ENCODE data around the gene KLHL29. TPM values are rescaled to one million over a fixed set of nuclear protein-coding genes. Genes with fewer than 3 reads are reported as not detected.

Gene KLHL29
- total RNA-seq, 1 donor from 2014 or later = 5.0 TPM

DNA sequence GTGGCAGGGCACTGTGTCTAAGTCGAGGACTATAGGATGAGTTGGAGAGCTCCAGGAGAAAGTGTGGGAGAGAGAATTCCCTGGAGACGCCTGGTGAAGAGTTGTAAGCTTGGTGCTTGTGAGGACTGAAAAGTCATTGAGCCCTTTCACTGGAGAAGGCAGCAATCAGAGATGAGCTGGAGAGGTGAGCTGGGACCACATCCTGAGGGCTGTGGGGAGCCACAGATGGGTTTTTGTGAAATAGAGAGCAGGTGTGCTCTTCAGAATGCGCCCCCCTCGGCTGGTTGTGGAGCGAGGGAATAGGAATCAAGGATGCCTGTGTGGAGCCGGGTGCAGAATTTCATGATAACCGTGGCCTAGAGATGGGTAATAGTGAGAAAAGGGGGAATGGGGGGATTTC lies 224.3 kb downstream of the KLHL29 start:
- no peak overlapping the region for H3K27ac Mint-ChIP-seq (ENCODE audit: unreplicated experiment)
- no peaks in the 10 kb centered on the region for H3K4me1 Mint-ChIP-seq (ENCODE audit: unreplicated experiment)
- H3K9me3 Mint-ChIP-seq (ENCODE audit: unreplicated experiment) = peaks cover 21% of the 10 kb centered on the region
- peaks cover 6% of the 10 kb centered on the region for H3K27me3 Mint-ChIP-seq (ENCODE audit: unreplicated experiment)
- DNase-seq (ENCODE audit: extremely low spot score, unreplicated experiment) = no peak
- TF ChIP-seq, protein P1, sequence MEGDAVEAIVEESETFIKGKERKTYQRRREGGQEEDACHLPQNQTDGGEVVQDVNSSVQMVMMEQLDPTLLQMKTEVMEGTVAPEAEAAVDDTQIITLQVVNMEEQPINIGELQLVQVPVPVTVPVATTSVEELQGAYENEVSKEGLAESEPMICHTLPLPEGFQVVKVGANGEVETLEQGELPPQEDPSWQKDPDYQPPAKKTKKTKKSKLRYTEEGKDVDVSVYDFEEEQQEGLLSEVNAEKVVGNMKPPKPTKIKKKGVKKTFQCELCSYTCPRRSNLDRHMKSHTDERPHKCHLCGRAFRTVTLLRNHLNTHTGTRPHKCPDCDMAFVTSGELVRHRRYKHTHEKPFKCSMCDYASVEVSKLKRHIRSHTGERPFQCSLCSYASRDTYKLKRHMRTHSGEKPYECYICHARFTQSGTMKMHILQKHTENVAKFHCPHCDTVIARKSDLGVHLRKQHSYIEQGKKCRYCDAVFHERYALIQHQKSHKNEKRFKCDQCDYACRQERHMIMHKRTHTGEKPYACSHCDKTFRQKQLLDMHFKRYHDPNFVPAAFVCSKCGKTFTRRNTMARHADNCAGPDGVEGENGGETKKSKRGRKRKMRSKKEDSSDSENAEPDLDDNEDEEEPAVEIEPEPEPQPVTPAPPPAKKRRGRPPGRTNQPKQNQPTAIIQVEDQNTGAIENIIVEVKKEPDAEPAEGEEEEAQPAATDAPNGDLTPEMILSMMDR (IDR thresholded peaks at IDR 0.05) = no peak
- H3K4me3 Mint-ChIP-seq (ENCODE audit: unreplicated experiment) = no peak overlapping the region
- peaks cover 9% of the 10 kb centered on the region for H3K36me3 Mint-ChIP-seq (ENCODE audit: unreplicated experiment)

DNA sequence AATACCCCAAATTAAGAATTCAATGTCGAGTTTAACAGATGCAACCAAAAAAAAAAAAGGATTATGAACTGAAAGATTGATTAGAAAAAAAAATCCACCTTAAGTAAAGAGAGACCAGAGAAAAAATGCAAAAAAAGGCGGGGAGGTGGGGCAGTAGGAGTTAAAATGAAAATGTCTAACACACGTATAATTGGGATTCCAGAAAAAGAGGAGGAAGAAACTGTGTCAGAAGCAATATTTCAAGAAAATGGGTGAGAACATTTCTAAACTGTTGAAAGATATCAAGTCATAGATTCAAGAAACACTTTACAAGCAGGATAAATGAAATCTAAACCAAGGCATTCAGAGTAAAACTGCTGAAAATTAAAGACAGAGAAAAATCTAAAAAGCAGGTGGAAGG lies 226.9 kb downstream of the KLHL29 start:
- peaks cover 9% of the 10 kb centered on the region for H3K27me3 Mint-ChIP-seq (ENCODE audit: unreplicated experiment)
- H3K4me3 Mint-ChIP-seq (ENCODE audit: unreplicated experiment) = no peak overlapping the region
- peaks cover 9% of the 10 kb centered on the region for H3K4me1 Mint-ChIP-seq (ENCODE audit: unreplicated experiment)
- no peak overlapping the region for H3K27ac Mint-ChIP-seq (ENCODE audit: unreplicated experiment)
- DNase-seq (ENCODE audit: extremely low spot score, unreplicated experiment) = no peak
- peaks cover 21% of the 10 kb centered on the region for H3K9me3 Mint-ChIP-seq (ENCODE audit: unreplicated experiment)
- peaks cover 9% of the 10 kb centered on the region for H3K36me3 Mint-ChIP-seq (ENCODE audit: unreplicated experiment)
- TF ChIP-seq, protein P1 (IDR thresholded peaks at IDR 0.05) = no peak

DNA sequence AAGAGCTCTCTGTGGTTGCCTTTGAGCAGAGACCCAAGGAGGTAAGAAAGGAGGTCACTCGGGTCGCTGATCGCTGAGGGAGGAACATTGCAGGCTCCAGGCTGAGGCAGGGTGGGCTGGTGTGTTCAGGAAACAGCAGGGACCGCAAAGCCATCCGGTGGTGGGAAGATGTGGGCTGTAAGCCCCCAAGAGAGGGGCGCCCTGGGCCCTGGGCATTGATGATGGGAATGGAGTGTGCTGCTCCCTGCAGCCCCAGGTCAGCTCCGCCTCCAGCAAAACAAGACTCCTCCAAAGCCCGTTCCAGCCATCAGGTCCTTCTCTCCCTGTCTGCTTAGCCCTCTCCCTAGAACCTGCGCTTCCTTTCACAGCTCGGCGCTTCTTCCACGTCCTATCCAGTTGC lies 229.7 kb downstream of the KLHL29 start:
- Mint-ChIP-seq H3K27me3 (ENCODE audit: unreplicated experiment) (peaks cover 7% of the 10 kb centered on the region), H3K36me3 (ENCODE audit: unreplicated experiment) (peaks cover 9% of the 10 kb centered on the region), H3K9me3 (ENCODE audit: unreplicated experiment) (peaks cover 21% of the 10 kb centered on the region), H3K4me3 (ENCODE audit: unreplicated experiment) (no peak overlapping the region), H3K27ac (ENCODE audit: unreplicated experiment) (no peak overlapping the region), H3K4me1 (ENCODE audit: unreplicated experiment) (peaks cover 33% of the 10 kb centered on the region)
- DNase-seq (ENCODE audit: extremely low spot score, unreplicated experiment) = no peak
- TF ChIP-seq, protein P1 (IDR thresholded peaks at IDR 0.05) = no peak

DNA sequence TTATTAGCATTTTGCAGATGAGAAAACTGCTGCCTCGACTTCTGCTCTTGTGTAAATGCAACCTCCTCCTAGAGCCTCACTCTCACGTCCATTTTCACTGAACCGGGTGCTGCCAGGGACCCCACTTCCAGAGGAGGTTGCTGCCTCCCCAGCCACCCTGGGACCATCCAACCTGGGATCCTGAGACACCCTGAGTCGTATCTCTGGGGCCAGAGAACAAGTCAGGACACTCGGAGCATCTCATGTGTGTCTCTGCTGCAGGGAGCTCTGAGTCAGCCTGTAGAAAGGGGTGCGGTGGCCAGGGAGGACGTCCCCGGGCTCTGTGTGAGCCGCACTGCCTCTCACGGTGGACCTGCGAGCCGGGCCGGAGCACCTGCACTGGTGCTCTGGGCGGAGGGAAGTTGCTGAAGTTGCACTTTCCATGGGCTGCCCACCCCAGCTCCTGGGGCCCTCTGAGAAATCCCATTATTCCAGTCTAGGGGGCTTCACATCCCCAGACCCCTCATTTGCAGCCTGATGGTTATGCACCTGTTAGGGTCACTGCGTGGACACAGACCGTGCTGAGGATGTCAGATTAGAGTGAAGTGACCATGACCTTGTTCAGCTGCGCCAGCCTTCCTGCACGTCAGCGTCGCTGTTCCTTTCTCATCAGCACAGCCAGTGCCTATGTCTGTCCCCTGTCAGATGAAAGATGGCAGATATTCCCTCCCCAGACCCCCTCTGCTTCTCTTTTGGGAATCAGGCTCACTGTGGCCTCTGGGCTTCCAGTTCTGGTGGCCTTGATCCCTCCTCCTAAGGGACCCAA lies 230.4 kb downstream of the KLHL29 start:
- peaks cover 38% of the 10 kb centered on the region for H3K4me1 Mint-ChIP-seq (ENCODE audit: unreplicated experiment)

DNA sequence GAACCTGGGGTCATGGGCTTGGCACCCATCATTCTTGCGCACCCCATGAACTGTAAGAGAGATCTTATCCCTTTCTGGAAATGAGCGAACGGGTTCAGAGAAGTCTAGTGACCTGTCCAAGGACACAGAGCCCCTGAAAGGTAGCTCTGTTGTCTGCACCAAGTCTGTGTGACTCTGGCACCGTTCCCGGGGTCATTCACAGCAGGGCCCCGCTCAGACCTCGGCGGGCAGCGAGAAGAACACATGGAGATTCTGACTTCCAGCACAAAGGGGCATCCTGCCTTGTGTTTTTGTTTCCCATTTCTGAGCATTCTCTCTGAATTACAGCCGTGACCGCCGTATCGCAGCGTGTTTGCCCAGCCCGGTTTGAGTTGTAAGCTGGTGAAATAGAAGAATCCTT lies 231.7 kb downstream of the KLHL29 start:
- TF ChIP-seq, protein P1 (IDR thresholded peaks at IDR 0.05) = no peak
- DNase-seq (ENCODE audit: extremely low spot score, unreplicated experiment) = no peak
- H3K36me3 Mint-ChIP-seq (ENCODE audit: unreplicated experiment) = peaks cover 6% of the 10 kb centered on the region
- peaks cover 10% of the 10 kb centered on the region for H3K9me3 Mint-ChIP-seq (ENCODE audit: unreplicated experiment)
- peak overlapping the region; percentile 29 for H3K27ac Mint-ChIP-seq (ENCODE audit: unreplicated experiment)
- peaks cover 7% of the 10 kb centered on the region for H3K27me3 Mint-ChIP-seq (ENCODE audit: unreplicated experiment)
- H3K4me1 Mint-ChIP-seq (ENCODE audit: unreplicated experiment) = peaks cover 49% of the 10 kb centered on the region
- H3K4me3 Mint-ChIP-seq (ENCODE audit: unreplicated experiment) = no peak overlapping the region

More for the DNA sequence above, 230.4 kb downstream of the KLHL29 start:
- Mint-ChIP-seq H3K27me3 (ENCODE audit: unreplicated experiment) (peaks cover 7% of the 10 kb centered on the region), H3K27ac (ENCODE audit: unreplicated experiment) (no peak overlapping the region), H3K4me3 (ENCODE audit: unreplicated experiment) (no peak overlapping the region), H3K9me3 (ENCODE audit: unreplicated experiment) (peaks cover 19% of the 10 kb centered on the region), H3K36me3 (ENCODE audit: unreplicated experiment) (peaks cover 9% of the 10 kb centered on the region)
- TF ChIP-seq, protein P1 (IDR thresholded peaks at IDR 0.05) = no peak
- DNase-seq (ENCODE audit: extremely low spot score, unreplicated experiment) = no peak
